ENCODE measurements around the gene C10orf143. TPM values are rescaled to one million over a fixed set of nuclear protein-coding genes. Genes with fewer than 3 reads are reported as not detected.

Gene C10orf143
- total RNA-seq (2012; rRNA removed) = 0.36 and 0.56 TPM in 2 replicates
- 0.60 and 0.66 TPM in 2 replicates for polyA plus RNA-seq (2012; rRNA removed)
- polyA plus RNA-seq (2012; cell fraction: cytosol; rRNA removed) = 0.49 and 0.55 TPM in 2 replicates
- polyA plus RNA-seq (2012; cell fraction: nucleus; rRNA removed; ENCODE audit: low replicate concordance) = 1.6 and 2.2 TPM in 2 replicates
- percentile 42 among the genes with signal in this experiment for Bru-seq, nascent RNA
- BruChase-seq, experiment 1, labeled RNA remaining after a 6-hour chase = percentile 48 among the genes with signal in this experiment
- BruChase-seq, experiment 2, labeled RNA remaining after a 2-hour chase = percentile 46 among the genes with signal in this experiment
- long read RNA-seq, partial matches to known transcripts = 0 of 4 reads
- long read RNA-seq, other reads (novel, unspliced or antisense) = 4 of 4 reads

DNA sequence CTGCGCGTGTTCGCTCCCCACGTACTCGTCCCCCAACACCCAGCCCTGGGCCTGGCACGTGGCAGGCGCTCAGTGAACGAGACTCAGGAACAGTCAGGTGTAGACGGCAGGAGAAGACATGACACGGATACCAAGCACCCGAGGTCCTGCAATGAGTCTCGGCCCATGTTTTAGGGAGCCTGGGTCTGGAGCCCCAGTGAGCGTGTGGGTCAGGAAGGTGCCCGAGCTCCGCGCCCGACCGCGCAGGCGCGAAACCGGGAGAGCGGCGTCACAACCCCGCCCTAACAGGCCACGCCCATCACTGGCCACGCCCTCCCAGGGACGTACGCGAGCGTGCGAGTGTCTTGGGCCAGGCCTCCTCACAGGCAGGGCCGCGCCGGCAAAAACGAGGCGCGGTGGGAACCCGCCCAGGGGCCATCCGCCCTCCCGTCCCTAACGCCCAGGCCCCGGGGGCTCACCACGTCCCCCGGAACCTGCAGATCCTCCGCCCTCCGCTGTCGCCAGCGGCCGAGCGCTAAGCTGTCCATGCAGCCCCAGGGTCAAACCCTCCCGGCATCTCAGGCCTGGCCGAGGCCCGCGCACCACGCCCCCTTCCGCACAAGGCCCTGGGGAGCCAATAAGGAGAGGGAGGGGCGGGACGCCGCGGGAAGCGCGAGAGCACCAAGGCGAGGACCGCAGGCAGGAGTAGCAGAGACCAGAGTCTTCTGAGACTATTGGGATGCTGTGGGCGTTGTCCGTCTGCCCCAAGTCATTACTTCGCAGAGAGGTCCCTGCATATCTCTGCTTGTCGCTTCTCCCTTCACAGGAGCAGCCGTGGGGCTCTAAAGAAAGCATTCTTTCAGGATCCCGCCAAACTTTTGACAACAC is at the start of gene C10orf143:
TSS of gene C10orf143 (minus strand) at position 585 of the 867 bp plus-strand sequence. CDS start at position 527, 58 bp downstream.
- H3K4me1 ChIP-seq (ENCODE audit: control insufficient read depth, insufficient read depth, low read length) = no peaks in the 10 kb centered on the region
- H3K36me3 ChIP-seq (ENCODE audit: control insufficient read depth, insufficient read depth, low read length) = no peaks in the 10 kb centered on the region
- H2AK9ac ChIP-seq (replicated peaks; ENCODE audit: low read depth, low read length, poor library complexity) = peak within 1 kb of the TSS; percentile 80
- H3K9ac ChIP-seq (ENCODE audit: low read depth, low read length) = peak within 1 kb of the TSS; percentile 75
- H2BK20ac ChIP-seq (ENCODE audit: low read depth, low read length) = no peak within 1 kb of the TSS
- H4K91ac ChIP-seq (ENCODE audit: insufficient read depth, low read depth, low read length) = peak within 1 kb of the TSS; percentile 88
- dilution Hi-C loops (cut with HindIII; ENCODE audit: low sequenced_read_pairs, unreplicated experiment) (no loop called here), intact Hi-C loops (cut with micrococcal nuclease) (loop anchor here (1.0 to 5.0 kb wide), 4 partner anchors 26 to 644 kb away; partner anchors contain the start of genes GLRX3 and MGMT), in situ Hi-C loops (cut with MboI; ENCODE audit: low sequenced_read_pairs) (no loop called here)
- peak within 1 kb of the TSS; percentile 64 for H3K56ac ChIP-seq (ENCODE audit: extremely low read depth, insufficient read depth, low read length)
- WGBS, 2 experiments (ENCODE audit: extremely low coverage in 2 of 2, insufficient read length in 1 of 2) = 0% methylated on average over 12 of the region's 71 CpGs; no CpG with 5 or more reads in 1 of the 2 experiments
- ChIA-PET POLR2A (ENCODE audit: unreplicated experiment) (interaction anchor here (0.6 to 2.3 kb wide), 2 partner anchors 17 to 26 kb away, joined by 5 to 8 read pairs; partner anchors contain the start of gene GLRX3), CTCF (interaction anchor here (0.5 to 2.5 kb wide), 14 partner anchors 10 to 1997 kb away, joined by 3 to 10 read pairs (median 4); no protein-coding TSS in a partner anchor)
- peak within 1 kb of the TSS; percentile 100 for H2AFZ ChIP-seq (replicated peaks; ENCODE audit: low read length, poor library complexity)
- peak within 1 kb of the TSS; percentile 93 to 95 for H4K8ac ChIP-seq (ENCODE audit: low read depth in 2 of 2, low read length in 2 of 2)
- H3K9me1 ChIP-seq (ENCODE audit: insufficient read depth, low read length) = peaks cover 6% of the 10 kb centered on the region
- H4K20me1 ChIP-seq (ENCODE audit: insufficient read depth, low read length) = no peaks in the 10 kb centered on the region
- H4K5ac ChIP-seq (ENCODE audit: low read depth, low read length) = peak within 1 kb of the TSS; percentile 60
- peak within 1 kb of the TSS; percentile 99 for H3K14ac ChIP-seq (replicated peaks; ENCODE audit: low read depth, low read length)
- no peaks in the 10 kb centered on the region for H3K27me3 ChIP-seq (ENCODE audit: control insufficient read depth, insufficient read depth, low read length)
- H3K4me3 ChIP-seq (ENCODE audit: insufficient read depth, low read depth, low read length) = peak within 1 kb of the TSS; percentile 71
- H3K18ac ChIP-seq (ENCODE audit: low read depth, low read length) = peak within 1 kb of the TSS; percentile 26; the same call in 1 of the 2 replicates
- H3K9me3 ChIP-seq (ENCODE audit: control insufficient read depth, insufficient read depth, low read length) = no peaks in the 10 kb centered on the region
- peak within 1 kb of the TSS; percentile 81 for H3K27ac ChIP-seq (ENCODE audit: insufficient read depth, low read length)
- H3K79me1 ChIP-seq (ENCODE audit: low read depth in 1 of 2, low read length in 2 of 2) = peaks cover 7 to 33% of the 10 kb centered on the region in 2 experiments
- H2BK5ac ChIP-seq (ENCODE audit: low read depth, low read length, poor library complexity, severe bottlenecking) = peak within 1 kb of the TSS; percentile 71
- peak within 1 kb of the TSS; percentile 64 for H2BK120ac ChIP-seq (ENCODE audit: low read depth, low read length)
- BruUV-seq (replicated peaks) = no TSS peak
- ATAC-seq (ENCODE audit: low read depth) (peak; percentile 91), DNase-seq (peak; percentile 96)
- H3K4me2 ChIP-seq (ENCODE audit: low read depth, low read length) = peak within 1 kb of the TSS; percentile 95
- H3K23ac ChIP-seq (ENCODE audit: low read depth, low read length) = peak within 1 kb of the TSS; percentile 84
- peak within 1 kb of the TSS; percentile 74 for H2AK5ac ChIP-seq (ENCODE audit: low read depth, low read length)
- H2BK15ac ChIP-seq (ENCODE audit: low read depth, low read length) = peak within 1 kb of the TSS; percentile 77; the same call in 1 of the 3 replicates
- H3K4ac ChIP-seq (ENCODE audit: low read depth, low read length) = peak within 1 kb of the TSS; percentile 97
- TF ChIP-seq USF2 (IDR thresholded peaks at IDR 0.05; ENCODE audit: low read depth, low read length) (peak; percentile 84), RAD21 (IDR thresholded peaks at IDR 0.05; ENCODE audit: low read length) (no peak), FOS (IDR thresholded peaks at IDR 0.05; ENCODE audit: low read depth, low read length) (no peak), NFE2L2 (IDR thresholded peaks at IDR 0.05; ENCODE audit: low read depth, low read length) (no peak), CHD1 (IDR thresholded peaks at IDR 0.05; ENCODE audit: low read depth, low read length) (no peak), SMC3 (IDR thresholded peaks at IDR 0.05; ENCODE audit: low read depth, low read length) (no peak), RFX5 (IDR thresholded peaks at IDR 0.05; ENCODE audit: low read depth, low read length) (no peak), ELK1 (IDR thresholded peaks at IDR 0.05; ENCODE audit: borderline replicate concordance, low read depth, low read length) (no peak), MXI1 (IDR thresholded peaks at IDR 0.05; ENCODE audit: borderline replicate concordance, low read depth, low read length) (peak; percentile 55; the same call in 1 of the 2 replicates), POLR2A (IDR thresholded peaks at IDR 0.05; ENCODE audit: low read depth, low read length) (peak; percentile 75), CTCF (conservative IDR thresholded peaks at IDR 0.05; ENCODE audit: low read depth, low read length) (no peak)
